Hematopoietic multipotent progenitor cell treated with erythropoietin and hydrocortisone succinate and interleukin-3 and kit ligand, for 4 days (in vitro differentiated cells): ENCODE data around the gene SRRM1.

Source experiments
- DNase-seq: peaks from one replicate; pipeline ENCODE4 v3.0.0-alpha.2; 2015

The SRRM1 gene, protein sequence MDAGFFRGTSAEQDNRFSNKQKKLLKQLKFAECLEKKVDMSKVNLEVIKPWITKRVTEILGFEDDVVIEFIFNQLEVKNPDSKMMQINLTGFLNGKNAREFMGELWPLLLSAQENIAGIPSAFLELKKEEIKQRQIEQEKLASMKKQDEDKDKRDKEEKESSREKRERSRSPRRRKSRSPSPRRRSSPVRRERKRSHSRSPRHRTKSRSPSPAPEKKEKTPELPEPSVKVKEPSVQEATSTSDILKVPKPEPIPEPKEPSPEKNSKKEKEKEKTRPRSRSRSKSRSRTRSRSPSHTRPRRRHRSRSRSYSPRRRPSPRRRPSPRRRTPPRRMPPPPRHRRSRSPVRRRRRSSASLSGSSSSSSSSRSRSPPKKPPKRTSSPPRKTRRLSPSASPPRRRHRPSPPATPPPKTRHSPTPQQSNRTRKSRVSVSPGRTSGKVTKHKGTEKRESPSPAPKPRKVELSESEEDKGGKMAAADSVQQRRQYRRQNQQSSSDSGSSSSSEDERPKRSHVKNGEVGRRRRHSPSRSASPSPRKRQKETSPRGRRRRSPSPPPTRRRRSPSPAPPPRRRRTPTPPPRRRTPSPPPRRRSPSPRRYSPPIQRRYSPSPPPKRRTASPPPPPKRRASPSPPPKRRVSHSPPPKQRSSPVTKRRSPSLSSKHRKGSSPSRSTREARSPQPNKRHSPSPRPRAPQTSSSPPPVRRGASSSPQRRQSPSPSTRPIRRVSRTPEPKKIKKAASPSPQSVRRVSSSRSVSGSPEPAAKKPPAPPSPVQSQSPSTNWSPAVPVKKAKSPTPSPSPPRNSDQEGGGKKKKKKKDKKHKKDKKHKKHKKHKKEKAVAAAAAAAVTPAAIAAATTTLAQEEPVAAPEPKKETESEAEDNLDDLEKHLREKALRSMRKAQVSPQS

DNA sequence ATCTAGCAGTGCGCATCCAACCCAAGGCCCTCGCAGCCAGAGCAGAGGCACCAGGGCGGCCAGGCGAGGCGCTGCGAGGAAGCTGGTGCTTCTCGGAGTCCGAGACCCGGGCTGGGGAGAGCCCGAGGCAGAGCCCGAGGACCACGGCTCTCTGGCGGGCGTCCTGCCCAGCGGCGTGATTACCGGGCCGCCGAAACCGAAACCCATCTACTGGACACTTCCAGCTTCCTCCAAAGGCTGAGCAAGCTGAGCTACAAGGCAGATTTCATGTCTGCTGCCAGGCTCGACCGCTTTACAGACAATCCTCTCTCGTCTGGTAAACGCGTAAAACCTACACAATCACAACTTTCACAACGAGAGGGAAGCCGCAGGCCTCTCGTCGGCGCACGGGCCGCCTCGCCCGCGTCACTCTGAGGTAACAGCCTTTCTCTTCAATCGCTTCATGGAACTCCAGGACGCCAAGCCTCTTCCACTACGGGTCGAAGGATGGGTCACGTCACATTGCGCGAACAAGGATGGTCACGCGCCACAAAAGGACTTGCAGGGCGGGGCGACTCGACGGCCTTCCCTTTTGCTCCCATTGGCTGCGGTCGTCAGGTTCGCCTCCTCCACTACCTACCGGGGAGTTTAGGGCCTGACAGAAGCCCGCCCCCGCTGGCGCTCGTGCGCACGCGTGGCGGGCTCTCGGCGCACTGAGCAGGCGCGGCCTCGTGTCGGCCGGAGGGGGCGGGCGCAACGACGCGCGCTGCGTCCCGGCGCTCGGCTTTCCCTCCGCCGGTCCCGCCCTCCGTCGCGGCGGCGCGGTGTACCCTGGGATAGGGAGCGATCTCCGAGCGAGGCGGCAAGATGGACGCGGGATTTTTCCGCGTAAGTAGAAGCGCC, at the start of gene SRRM1:
TSS of gene SRRM1 (plus strand) at position 822 of the 882 bp plus-strand sequence. CDS start at position 847, 25 bp downstream.
- DNase-seq, result peak; percentile 100

DNA sequence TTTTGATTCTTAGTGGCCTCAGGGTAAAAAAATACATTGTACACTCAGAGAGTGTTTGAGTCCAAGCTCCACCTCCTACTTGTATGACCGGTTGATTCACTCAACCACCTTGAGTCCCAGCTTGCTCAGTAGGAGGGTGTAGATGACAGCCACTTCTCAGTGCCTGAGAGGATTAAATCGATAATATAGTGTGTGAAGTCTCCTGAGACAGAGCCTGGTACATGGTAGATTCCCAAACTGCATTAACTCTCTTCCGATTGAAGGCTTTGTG, 48.8 kb upstream of the SRRM1 start:
- no peak for DNase-seq

DNA sequence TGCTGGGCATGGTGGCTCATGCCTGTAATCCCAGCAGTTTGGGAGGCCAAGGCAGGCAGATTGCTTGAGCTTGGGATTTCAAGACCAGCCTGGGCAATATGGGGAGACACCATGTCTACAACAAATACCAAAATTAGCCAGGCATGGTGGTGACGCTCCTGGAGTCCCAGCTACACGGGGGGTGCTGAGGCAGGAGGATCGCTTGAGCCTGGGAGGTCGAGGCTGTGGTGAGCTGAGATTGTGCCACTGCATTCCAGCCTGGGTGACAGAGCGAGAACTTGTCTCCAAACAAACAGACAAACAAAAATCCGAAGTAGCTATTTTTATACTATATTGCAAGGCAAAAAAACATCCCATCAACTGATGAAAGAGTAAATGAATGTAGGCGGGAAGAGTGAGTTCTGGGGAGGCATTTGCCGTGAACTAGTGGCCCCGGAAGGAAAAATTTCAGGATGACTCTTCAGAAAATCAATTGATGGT, 46.7 kb upstream of the SRRM1 start:
- DNase-seq, result no peak

DNA sequence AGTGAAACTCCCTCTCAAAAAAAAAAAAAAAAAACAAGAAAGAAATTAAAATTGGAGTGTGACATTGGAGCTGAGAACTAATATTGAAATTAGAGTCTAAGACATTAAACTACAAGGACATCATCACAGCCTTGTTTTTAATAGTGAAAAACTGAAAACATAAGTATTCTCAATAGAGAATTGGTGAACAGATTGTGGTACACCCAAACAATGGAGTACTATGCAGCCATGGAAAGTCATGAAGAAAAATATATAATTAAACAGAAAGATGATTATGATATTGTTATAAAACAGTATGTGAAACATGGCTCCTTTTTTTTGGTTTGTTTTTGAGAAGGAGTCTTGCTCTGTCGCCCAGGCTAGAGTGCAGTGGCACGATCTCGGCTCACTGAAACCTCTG, 43.8 kb upstream of the SRRM1 start:
- no peak for DNase-seq

DNA sequence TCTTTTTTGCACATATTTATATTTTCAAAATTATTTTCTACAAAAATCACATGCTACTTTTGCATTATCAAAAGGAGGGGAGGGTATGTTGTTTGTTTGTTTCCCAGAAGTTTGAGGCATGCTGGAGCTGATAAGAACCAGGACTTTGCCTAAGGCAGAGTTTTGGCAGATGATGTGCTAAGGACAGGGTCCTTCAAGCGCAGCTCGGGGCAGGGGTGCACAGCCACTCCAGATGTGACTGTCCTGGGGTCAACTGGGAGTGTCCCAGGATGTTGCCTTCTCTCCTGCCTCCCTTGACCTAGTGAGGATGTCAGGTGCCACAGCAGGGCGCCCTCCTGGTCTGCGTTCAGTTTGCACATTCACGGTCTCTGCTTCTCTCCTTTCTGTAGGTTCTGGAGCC, 42.6 kb upstream of the SRRM1 start:
- DNase-seq, result no peak

DNA sequence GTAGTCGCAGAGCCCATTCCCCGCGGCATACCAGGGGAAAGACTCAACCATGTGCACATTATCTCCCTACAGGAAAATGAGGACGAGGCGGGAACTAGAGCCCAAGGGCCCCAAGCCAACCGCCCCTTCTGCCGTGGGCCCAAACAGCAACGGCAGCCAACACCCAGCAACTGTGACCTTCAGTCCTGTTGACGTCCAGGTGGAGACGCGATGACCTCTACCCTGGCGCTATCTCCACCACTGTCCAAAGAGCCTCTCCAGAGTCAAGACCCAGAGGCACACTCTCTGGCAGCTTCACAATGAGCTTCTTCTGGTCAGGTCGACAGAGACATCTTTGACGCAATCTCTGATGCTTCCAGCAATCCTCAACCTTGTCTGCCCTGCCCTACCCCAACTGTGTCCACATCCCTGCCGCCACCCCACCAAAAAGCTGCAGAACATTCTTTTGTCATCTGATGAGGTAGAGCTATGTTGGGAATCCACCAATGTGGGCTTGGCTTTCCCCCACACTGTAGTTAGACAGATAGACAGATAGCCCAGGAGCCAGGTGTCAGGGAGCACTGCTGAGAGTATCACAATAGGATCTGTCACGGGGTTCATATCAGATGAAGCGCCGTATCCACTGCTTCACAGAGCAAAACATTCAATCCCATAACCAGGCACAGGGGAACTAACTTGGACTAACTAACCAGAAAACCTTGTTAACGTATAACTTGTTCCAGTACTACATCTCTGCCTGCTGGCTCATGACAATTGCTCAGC, 37.4 kb upstream of the SRRM1 start:
- DNase-seq, result no peak

DNA sequence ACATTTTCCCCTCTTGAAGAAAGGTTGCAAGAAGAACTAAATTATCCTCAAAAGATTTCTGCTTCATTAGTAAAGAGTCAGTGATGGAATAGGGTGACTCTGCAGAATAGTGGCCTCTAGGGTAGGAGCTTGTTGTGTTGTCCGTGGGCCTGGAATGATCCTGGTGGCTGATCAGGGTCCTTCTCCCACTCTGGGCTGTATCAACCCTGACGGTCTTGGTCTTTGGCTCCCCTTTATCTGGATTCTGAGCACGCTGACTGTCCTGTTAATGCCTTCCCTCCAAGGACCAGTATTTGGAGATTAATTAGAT, 36.9 kb upstream of the SRRM1 start:
- no peak for DNase-seq

DNA sequence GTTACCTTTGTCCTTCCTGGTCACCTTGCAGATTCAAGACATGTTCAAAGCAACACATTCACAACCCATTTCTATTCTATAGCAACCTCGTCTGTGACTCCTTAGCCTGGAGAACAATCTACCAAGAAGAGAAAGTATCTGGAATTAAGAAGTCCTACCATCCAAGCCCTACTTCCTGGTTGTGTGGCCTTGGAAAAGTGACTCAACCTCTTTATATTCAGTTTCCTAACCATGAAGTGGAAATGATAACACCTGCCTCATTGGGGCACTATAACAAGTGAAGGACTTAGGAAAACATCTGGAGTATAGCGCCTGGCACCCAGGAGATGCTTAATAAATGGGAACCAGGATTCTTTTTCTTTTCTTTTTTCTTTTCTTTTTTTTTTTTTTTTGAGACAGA, 36.5 kb upstream of the SRRM1 start:
- DNase-seq, result no peak

DNA sequence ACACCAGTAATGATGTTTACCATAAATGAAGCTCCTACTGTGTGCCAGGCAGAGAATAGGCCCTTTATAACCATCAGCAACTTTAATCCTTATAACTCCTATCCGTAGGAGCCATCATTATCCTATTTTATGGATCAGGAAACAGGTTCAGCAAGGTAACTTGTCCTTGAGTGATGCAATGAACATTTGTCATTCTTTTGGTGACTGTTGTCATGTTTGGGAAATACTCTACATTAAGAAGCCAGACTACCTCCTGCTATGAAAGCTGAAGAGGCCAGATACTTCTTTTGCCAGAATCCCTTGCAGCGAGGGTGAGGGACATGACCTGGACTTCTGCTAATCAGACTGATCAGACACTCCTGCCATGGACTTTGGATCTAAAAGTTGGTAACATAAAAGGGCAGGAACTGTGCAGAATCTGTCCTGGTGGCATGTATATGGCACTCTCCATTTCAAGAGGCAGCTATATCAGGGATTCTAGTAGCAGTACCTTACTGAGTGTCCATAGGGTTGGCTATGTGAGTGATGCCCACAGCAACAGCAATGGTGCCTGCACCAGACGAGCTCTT, 33.1 kb upstream of the SRRM1 start:
- DNase-seq, result no peak

DNA sequence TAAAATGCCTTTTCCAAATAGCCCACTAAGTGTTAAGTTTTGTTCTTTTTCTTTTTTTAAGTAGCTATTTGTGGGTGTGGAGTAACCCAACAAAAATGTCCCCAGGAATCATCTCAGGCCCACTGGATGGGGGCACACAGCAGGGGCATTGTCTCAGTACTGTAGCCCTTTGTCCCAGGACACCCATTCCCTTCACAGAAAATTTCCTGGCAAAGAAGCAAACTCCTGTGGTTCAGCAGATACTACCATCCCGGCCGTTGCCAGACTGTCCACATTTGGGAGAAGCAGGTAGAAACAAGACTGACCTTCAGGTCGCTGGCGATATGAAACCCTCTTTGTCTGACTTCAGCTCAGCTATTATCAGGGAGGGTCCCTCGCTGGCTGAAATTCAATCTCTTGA, 23.7 kb upstream of the SRRM1 start:
- DNase-seq, result no peak

DNA sequence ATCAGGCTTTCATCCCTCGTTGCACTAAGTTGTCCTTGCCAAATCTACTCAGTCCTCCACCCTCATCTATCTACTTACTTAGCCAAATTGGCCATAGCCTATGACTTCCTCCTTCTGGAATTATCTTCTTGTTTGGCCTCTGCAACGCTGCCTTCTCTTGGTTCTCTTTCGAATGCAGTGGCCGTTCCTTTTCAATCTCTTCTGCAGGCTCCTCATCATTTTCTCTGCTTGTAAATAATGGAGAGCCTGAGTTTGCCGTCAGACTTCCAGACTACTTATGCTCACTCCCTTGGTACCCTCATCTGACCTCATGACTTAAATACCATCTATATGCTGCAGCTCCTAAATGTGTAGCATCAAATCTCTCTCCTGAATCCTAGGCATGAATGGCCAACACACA, 22.4 kb upstream of the SRRM1 start:
- no peak for DNase-seq

DNA sequence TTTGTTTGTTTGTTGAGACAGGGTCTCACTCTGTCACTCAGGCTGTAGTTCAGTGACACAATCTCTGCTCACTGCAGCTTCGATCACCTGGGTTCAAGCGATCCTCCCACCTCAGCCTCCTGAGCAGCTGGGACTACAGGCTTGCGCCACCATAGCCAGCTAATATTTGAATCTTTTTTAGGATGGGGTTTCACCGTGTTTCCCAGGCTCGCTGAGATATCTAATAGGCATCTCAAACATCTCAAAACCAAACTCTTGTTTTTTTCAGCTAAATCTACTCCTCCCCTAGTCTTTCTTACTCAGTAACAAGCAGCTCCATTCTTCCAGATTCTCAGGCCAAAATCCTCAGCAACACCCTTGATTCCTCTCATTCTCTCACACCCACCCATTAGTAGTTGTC, 22.0 kb upstream of the SRRM1 start:
- DNase-seq, result no peak

DNA sequence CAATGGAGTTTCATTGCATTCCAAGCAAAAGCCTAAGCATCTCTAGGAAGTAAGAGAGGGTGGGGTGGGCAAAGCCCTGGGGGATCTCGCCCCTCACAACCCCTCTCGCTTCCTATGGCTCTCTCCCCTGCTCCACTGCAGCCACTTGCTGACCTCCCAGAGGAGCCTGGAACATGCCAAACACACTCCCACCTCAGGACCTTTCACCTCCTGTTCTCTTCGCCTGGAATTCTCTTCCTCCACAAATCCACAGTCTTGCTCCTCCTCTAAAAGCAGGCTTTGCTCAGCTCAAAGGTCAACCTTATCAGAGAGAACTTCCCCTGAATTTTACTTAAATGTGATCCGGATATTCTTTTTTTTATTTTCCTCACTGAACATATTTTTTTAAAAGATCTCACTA, 20.9 kb upstream of the SRRM1 start:
- no peak for DNase-seq

DNA sequence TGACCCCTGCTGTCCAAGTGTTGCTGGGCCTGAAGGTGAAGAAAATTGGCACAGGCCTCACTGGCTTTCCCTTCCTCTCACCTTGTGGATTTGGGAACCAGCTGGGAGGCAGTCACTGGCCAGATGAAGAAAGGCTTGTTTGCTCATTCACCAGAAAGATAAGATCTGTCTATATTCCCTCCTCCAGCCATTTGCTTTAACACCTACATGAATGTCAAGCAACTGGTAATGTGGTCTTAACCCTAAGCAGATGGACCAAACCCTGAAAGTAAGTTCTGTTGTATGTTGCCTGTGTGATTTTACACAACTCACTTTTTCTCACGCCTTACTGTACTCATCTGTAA, 10.3 kb upstream of the SRRM1 start:
- DNase-seq, result no peak

DNA sequence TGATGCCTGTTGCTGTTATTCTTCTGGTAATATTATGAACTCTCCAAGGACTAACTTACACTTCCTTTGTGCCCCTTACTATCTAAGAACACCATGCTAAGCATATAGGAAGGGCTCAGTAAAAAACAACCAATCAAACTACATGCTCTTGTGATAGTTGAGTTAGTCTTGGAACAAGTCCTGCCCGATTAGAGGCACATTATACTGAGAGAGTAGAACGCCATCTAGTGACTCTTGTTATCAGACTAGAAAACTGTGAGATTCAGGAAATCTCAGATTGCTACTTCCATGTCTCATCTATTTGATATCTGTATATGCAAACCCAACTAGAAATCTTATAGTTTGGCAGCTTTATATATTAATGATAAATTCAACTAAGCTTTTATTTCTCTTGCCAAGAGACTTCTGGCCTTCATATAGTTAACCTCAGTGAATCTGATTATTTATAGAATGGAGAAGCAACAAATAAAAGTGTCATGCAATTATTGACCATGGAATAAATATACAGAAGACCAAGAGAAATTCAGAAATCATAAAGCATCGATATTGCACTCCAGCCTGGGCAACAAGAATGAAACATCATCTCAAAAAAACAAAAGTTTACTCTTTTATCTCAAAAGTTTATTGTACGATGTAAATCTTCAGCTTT, 7.8 kb upstream of the SRRM1 start:
- DNase-seq, result peak; percentile 88

DNA sequence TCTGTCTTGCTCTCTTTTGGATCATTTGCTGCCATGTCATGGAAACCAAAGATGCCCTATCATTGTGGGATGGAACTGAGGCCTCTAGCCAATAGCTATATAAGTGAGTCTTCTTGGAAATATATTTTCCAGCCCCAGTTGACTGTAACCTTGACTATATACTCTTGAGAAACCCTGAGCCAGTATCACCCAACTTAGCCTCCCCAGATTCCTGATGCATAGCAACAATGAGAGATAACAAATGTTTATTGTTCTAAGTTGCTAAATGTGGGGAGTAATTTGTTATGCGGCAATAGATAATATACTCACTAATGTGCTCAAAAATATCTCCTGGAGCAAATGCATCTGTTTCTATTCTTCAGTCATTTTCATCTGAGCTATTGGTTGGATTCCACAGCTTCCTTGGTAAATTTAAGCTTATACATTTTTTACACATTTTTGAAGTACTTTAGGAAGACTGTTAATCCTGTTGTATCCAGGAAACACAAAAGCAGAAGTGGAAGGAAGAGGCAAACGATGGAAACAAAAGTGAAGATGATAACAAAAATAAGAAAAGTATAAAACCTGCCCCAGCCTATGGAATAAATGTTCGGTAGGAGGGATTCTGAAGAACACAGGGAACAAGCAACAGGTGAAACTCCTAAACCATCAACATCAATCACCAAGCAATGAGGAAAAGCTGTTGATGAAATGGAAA, 6.3 kb upstream of the SRRM1 start:
- DNase-seq, result no peak

DNA sequence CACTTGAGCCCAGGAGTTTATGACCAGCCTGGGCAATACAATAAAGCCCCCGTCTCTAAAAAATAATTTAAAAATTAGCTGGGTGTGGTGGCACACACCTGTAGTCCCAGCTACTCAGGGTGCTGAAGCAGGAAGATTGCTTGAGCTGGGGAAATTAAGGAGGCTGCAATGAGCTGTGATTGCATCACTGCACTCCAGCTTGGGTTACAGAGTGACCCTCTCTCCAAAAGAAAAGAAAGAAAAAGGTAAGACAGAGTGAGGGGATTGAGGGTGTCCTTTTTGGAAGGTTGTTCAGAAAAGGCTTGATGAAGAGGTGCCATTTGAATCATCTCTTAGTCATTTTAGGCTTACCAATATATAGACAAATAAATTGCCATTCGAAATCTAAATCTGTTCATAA, 4.0 kb upstream of the SRRM1 start:
- DNase-seq, result no peak

DNA sequence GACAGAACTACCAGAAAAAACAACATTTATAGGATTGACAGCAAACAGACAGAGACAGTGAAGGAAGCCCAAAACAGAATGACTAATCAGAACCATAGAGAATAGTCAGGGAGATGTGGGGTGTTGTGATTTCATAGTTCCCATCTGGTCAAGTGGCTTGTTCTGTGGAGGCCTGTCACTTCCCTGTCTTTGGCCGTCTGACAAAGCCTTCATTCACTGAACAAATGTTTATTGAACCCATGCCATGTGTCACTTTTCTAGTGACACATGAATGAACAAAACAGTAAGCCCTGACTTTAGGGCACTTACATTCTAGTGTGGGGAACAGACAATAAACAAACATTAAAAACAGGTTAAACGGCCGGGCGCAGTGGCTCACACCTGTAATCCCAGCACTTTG, 3.2 kb upstream of the SRRM1 start:
- DNase-seq, result no peak

DNA sequence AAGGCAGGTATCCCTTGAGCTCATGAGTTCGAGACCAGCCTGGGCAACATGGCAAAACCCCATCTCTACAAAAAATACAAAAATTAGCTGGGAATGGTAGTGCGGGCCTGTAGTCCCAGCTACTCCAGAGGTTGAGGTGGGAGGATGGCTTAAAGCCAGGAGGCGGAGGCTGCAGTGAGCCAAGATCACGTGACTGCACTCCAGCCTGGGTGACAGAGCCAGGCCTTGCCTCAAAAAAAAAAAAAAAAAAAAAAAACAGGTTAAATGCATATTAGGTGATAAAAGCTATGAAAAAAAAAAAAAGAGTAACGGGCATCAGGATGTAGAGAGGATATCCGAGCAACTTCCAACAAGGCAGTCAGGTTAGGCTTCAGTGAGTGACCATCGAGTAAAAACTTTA, 2.8 kb upstream of the SRRM1 start:
- no peak for DNase-seq

DNA sequence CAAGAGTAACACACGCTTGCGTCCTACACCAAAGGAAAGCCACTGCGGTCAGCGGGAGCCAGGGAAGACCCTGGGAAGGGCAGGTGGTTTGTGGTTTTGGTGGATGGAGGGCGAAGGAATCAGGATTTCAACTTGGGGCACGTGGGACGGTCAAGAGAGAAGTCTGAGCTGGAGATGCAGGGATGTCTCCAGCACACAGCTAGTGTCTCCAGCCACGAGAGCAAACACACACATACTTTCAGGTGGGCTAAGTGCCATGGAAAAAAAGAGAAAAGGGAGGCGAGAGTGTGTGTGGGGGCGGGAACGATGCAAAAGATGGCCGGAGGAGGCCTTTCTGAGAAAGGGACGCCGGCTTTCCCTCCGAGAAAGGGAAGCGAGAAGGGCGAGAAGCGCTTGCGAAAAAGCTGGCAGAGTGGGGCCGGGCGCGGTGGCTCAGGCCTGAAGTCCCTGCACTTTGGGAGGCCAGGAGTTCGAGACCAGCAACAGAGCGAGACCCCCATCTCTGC, 1.4 kb upstream of the SRRM1 start:
- DNase-seq, result peak; percentile 68
